Measurements from ENCODE around the gene KMT5B.

GRCh38 chr11:68257477-68258362, 44.6 kb upstream of the KMT5B start:
- TF ChIP-seq POLR2A (IDR thresholded peaks at IDR 0.05): no peak
- TF ChIP-seq POLR2AphosphoS5 (IDR thresholded peaks at IDR 0.05): peak in 2 of 3 donors; percentile 58 to 74
